Fibroblast of mammary gland (primary cell): ENCODE data around the gene ZAP70.
A peak's percentile ranks its signal among the peaks of the same experiment; 100 is the strongest.

Experiments used
- DNase-seq: peaks from one replicate; pipeline ENCODE4 v3.0.0-alpha.2; 2010; ENCODE audit warnings: low read depth
- H3K4me3 ChIP-seq: 2 replicates; pipeline ENCODE4 v1.5.1; 2011; ENCODE audit warnings: low read depth, mild to moderate bottlenecking, low read length, moderate library complexity; ENCODE audit not compliant: control insufficient read depth
- TF ChIP-seq, protein P1 (sequence below): conservative IDR thresholded peaks from 2 replicates; pipeline ENCODE4 v1.5.1; 2011; ENCODE audit warnings: low read depth, low read length, inconsistent platforms; ENCODE audit not compliant: control insufficient read depth, insufficient read depth

ZAP70 gene

DNA sequence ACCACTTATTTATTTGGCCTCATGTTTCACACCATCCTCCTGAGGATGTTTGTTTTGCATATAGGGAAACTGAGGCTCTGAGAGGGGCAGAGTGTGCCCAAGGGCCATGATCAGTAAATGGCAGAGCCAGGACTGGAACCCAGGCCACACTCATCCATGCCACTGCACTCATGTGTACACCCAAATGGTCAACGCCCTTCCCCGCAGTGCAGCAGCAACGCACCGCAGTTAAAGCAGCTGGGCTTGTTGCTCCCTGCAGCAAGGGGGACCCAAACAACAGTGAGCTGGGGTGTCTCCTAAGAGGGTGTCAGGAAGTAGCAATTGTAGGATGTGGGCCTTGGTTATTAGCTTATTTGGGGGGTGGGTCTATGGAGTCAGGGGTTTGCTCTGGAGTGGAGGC, 36.6 kb downstream of the ZAP70 start:
- no peak for DNase-seq
- H3K4me3 ChIP-seq, result no peak overlapping the region
- TF ChIP-seq, protein P1, sequence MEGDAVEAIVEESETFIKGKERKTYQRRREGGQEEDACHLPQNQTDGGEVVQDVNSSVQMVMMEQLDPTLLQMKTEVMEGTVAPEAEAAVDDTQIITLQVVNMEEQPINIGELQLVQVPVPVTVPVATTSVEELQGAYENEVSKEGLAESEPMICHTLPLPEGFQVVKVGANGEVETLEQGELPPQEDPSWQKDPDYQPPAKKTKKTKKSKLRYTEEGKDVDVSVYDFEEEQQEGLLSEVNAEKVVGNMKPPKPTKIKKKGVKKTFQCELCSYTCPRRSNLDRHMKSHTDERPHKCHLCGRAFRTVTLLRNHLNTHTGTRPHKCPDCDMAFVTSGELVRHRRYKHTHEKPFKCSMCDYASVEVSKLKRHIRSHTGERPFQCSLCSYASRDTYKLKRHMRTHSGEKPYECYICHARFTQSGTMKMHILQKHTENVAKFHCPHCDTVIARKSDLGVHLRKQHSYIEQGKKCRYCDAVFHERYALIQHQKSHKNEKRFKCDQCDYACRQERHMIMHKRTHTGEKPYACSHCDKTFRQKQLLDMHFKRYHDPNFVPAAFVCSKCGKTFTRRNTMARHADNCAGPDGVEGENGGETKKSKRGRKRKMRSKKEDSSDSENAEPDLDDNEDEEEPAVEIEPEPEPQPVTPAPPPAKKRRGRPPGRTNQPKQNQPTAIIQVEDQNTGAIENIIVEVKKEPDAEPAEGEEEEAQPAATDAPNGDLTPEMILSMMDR, result no peak

DNA sequence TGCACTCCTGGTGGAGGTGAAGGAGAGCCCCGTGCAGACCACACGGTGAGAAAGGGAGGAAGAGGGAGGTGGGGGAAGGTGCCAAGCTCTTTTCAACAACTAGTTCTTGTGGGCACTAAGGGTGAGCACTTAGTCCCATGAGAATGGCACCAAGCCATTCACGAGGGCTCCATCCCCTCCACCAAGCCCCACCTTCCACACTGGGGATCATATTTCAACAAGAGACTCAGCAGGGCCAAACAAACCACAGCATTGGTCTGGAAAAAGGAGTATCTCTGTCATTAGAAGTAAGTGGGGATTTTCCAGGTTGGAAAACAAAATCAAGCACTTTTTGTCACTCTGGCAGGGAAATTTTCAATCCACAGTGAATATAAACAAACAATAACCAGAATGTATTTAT, 38.4 kb downstream of the ZAP70 start:
- H3K4me3 ChIP-seq, result no peak overlapping the region
- peak; percentile 31 for DNase-seq
- TF ChIP-seq, protein P1, result no peak

DNA sequence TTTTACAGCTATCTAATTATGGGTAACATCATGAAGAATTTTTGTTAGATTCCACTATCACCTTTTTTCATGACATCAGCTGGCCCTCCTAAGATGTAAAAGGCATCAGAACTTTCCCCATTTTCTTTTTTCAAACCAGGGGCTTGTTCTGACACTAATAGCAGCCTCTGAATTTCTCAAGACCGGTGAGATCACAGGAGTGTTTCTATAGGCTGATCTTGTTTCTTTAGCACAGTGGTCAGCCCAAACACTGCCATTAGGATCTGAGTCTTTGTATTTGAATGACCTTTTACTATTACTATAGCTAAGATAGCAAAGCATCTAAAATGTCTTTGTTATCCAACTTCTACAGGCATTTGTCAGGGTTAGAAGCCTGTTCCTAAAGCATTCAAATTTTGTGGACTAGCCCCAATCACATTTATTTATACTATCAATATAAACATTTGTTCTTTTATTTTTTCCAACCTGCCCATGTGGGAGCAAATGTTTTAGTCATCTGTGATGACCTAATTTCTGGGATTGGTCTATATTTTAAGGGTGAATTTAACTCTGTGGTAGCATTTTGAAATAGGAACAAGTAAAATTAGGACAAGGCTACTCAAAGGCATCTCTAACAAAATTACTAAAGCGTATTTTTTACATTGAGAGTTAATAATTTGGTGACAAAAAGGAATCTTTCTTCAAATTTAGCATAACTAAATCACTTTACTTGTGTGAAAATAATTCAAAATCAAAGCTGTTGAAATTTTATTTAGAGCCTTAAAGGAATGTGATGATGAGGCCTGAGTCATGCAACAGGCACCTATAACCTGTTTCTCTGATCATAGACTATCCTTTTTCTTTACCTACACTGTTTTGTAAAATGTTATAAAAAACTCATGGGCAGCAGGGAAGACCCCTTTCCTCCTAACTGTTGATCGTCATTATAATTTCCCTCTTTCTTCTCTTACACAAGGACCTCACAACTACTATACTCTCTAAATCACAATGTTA, 39.3 kb downstream of the ZAP70 start:
- no peak overlapping the region for H3K4me3 ChIP-seq
- TF ChIP-seq, protein P1, result no peak
- DNase-seq, result peak; percentile 43

DNA sequence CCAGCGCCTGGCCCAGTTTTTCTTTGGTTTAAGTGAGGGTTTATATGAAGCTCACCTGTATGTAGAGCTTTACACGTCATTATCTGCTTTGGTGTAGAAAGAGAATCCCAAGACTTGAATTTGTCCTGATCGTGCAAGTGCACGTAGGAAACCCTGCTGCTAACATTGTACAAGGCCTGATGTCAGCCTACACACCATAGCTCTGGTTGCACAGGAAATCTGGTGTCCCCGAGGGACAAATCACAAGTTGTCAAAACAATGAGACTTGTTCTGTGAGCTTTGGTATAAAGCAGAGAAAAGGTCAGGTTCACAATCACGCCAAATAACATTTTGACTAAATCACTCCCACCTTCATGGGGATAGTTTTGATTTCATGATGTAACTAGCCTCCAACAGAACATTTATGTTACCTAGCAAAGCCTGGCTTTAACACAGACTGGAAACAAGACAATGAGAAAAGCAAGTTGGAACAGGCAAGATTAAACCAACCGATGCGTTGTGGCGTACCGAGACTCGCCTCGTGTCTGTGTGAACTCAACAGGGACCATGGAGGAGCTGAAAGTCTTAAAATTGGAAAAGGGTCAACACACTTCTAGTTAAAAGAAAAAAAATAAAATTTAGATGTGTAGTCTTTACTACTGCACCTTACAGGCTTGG, 41.4 kb downstream of the ZAP70 start:
- DNase-seq, result no peak
- no peak overlapping the region for H3K4me3 ChIP-seq
- TF ChIP-seq, protein P1, result no peak

DNA sequence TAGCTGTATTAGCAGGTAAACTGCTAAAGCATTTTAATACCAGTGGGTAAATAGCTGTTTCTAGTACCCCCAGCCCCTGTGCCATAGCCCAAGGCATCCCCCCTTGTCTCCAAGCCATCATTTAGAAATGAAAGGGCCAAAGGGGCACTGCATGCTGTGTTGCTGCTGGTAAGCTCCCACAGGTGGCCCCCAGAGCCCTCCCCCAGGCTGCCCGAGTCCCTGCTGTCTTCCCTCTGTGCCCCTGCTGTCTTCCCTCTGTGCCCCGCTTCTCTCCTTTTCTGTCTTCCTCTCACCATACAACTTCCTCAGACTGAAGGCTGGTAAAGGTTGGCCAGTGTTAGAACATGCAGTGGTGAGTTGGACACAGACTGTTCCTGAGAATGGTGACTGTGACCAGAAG, 42.1 kb downstream of the ZAP70 start:
- H3K4me3 ChIP-seq, result no peak overlapping the region
- TF ChIP-seq, protein P1, result no peak
- no peak for DNase-seq

DNA sequence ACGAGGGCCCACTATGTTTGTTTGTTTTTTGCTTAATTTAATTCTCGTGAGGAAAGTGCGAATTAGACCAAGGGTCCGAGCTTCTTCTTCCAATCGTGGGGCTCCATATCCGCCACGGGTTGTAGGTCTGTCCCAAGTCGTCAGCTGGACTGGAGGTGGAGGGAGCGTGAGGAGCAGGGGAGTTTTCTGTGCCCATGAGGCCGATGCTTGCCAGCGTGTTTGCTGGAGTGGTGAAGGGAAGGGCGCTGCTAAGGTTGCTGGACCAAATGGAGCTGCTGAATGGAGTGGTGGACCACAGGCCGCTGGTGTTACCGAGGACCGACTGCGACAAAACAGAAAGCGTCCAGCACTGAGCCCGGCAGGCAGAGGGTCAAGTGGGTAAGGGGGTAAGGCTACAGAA, 43.7 kb downstream of the ZAP70 start:
- TF ChIP-seq, protein P1, result no peak
- no peak overlapping the region for H3K4me3 ChIP-seq
- DNase-seq, result no peak
